T-helper 9 cell (primary cell): Measurements from ENCODE around the gene DNMT3L.
"Not testable (repeated sequence)": the region's sequence is repeated elsewhere in the genome, so short reads cannot be mapped to it uniquely, and the experiment has no call there.

Experiments used
- DNase-seq: peaks from one replicate; pipeline ENCODE4 v3.0.0-alpha.2; 2020
- total RNA-seq, 2 donors: gene quantifications; one replicate each; lab custom pipeline; 2026; lab: John Stamatoyannopoulos, UW

The DNMT3L gene
- total RNA-seq: 0 reads per million in 2 donors

DNA sequence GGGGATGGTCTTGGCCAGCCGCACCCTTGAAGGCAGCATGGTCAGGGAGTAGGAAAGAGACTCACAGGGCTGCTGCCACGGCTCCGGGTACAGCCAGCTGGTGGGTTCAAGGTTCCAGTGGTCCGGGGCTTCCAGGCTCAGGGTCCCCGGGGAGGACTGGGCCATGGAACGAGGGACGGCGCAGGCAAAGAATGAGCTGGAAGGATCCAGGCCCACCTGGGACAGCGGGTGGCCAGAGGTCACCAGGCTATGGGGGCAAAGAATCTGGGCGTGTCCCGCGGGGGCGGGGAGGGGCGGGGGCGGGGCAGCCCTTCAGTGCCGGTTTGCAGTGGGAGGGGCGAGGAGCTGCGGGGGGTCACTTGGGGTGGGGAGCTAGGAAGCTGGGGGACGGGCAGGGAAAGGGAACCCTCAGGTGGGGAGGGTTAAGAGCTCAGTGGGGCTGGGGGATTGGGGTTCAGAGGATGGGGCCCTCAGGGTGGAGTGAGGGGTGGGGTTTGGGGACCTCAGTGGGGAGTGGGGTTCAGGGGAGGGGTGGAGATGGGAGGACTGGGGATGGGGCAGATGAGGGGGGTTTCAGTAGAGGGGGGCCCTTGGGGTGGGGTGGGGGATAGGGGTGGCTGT is at the start of gene DNMT3L:
DNMT3L (minus strand) TSS at position 223 of the 621 bp plus-strand sequence. CDS start 638 bp downstream, outside the sequence.
- DNase-seq: no peak

DNA sequence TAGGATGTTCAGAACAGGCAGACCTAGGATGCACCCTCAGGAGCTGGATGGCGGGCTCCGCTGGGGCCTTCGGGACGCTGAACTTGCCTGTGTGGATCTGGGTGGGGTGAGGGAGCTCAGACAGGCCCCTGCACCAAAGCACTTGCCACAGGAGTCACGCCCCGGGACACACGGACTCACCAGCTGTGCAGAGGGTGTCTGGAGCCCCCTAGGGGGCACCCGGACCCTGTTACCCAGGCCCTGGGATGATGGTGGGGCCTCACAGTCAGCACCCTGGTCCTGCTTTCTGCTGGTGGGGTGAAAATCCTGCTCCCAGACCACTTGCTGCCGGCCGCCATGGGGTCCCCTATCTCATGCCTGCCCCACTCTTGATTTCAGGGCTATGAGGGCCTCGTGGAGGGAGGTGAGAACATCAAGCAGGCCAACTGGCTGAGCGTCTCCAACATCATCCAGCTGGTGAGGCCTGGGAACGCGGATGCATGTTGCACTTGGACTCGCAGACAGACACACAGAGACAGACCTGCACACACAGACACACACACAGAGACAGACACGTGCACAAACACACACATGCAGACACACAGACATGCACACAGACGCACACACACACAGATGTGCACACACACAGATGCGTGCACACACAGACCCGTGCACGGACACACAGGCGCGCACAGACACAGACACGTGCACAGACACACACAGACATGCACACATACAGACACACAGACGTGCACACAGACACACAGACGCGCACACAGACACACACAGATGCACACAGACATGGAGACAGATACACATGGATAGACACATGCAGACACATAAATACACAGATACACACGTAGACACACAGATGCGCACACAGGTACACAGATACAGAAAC is 49.2 kb upstream of the DNMT3L start:
- DNase-seq: no peak

DNA sequence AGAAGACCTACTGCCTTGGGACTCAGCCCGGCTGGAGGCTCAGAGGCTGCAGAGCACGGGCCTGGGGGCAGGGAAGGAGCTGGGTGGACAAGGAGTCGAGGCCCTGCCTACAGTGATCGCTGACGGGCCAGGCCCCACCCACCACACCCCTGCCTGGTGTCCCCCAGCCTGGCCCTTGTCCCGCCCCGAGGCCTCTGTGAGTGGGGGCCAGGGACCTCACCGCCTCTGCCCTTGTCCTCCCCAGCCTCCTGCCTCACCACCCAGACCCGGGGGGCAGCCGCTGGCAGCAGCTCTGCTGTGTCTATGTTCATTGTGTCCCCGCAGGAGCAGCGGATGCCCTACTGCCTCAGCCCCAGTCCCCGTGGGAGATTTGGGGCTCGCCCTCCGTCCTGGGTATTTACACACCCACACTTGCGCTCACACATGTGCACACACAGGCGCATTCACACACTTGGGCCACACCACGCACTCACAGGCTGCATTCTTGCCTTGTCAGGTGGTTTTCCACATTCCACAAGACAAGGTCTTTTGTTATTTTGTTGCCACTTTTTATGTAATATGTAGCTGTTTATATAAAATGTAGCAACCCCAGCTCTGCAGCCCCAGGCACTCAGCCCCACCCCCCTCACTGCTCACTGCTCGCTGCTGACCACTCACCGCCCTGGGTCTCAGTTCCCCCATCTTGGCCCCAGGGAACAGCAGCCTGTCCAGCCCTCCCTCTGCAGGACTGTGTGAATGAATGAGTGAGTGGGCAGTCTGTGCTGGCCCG is 45.4 kb upstream of the DNMT3L start:
- DNase-seq: no peak

DNA sequence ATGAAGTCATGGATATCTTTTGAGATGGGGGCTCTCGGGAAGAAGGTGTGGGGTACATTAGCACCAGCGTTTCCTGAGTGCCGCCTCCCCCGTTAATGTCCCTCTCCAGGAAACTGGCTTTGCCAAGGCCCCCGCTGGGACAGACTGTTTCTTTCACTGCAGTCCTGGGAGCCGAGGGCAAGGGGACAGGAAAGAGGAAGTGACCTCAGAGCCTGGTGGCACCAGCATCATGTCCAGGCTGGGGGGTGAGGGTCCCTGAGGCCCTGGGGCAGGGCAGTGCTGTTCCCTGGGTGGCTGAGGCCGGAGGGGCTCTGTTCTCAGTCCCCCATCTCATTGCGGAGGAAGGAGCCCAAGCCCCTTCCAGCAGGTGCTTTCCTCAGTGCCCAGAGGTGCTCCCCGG is 44.0 kb upstream of the DNMT3L start:
- no peak for DNase-seq

DNA sequence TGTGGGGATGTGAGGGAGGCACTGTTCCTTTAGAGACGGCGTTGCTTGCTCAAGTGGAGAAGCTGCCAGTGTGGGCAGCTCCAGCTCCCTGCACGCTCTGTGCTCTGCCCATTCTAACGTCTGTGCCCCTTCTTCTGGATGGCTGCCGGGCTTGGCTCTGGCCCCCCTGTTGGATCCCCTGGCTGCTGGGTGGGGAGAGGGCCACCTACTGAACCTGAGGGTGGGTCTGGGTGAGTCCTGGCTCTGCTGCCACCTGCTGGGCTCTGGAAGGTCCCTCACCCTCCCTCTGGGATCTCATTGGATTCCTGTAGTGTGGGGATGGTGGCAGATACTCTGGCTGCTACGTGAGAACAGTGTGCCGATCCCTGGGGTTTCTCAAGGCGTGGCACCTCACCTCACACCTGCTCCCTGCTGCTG is 43.2 kb upstream of the DNMT3L start:
- peak; percentile 26 for DNase-seq

DNA sequence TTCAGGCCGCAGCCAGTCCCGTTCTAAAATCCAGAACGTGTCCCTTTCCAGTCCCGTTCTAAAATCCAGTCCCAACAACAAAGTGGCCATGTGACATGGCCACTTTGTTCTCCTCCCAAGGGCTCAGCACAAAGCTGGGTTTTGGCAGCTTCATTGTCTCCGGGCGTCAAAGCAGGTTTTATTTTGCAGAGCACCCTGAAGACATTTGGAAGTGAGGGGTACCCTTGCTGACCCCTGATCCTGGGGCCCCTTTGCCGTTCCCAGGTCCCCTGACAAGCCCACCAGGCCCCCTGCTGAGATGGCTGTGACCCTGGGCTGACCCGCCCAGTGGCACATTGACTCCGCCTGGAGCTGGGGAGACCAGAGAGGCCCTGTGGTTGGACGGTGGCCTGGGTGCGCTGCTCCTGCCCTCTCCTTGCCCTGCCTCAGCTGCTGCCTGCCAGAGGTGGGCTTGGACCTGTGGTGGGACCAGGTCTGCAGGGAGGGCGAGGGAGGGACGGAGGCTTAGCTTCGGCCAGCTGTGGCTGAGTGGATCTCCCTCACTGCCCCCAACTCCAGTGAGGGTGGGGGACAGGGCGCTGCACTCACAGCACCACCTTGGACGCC is 42.4 kb upstream of the DNMT3L start:
- DNase-seq: no peak

DNA sequence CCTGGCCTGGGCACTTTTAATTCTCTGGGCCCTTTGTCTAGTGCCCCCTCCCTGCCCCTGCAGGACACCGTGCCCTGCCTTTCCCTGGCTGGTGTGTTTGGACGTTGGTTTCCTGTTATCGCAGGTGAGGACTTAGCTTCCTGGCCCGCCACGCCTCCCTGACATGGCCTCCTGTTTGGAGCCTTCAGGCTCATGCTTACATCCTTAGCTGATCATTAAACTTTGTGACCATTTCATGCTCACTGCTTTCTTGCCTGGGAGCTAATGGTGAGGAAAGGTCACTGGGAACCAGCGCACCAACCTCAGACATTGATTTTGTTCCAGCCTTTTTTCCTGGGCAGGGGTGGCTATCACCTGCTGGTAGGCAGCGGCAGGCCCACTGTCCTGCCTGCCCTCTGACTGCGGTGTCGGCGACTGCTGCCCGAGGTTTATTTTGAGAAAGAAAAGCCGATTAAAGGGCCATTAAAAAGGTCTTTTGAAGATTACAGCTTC is 41.8 kb upstream of the DNMT3L start:
- DNase-seq: no peak

DNA sequence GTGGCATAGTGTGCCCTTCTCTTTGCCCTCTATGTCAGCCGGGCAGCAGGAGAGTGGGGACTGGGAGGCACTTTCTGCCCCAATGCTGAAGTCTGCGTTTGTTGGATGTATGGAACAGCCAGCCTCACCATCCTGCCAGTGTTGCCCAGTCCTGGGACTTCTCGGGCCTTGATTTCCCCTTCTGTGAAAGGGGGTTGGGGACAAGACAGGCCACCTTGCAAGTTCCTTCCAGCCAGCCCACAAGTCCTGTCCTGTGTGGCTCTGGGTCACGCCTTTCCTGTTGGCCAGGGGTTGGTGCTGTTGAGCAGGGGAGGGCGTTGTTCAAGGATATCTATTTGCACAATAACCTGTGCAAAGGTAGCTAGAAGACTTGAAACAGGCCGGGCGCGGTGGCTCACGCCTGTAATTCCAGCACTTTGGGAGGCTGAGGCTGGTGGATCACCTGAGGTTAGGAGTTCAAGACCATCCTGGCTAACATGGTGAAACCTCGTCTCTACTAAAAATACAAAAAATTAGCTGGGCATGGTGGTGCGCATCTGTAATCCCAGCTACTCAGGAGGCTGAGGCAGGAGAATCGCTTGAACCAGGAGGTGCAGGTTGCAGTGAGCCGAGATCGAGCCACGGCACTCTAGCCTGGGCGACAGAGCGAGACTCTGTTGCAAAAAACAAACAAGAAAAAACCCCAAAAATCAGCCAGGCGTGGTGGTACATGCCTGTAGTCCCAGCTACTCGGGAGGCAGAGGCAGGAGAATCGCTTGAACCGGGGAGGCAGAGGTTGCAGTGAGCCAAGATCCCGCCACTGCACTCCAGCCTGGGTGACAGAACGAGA is 41.1 kb upstream of the DNMT3L start:
- not testable (repeated sequence) for DNase-seq

DNA sequence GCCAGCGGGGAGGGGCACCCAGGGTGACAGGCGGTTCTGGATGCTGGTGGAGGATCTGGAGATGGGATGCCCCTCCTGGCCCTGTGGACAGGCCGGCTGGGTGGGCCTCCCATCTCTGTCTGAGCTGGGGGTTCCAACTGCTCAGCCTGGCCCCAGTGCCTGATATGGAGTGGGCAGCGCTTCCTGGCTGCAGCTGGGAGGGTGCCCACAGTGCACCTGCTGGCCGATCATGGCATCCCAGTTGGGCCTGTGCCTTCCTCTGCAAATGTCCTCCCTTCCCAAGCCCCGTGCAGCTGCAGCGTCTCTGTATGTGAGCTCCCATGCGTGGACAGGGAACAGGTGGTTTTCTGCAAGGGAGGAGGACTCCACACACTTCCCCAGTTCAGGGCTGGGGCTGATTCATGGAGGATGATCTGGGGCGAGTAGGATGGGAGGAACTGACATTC is 40.3 kb upstream of the DNMT3L start:
- DNase-seq: no peak

DNA sequence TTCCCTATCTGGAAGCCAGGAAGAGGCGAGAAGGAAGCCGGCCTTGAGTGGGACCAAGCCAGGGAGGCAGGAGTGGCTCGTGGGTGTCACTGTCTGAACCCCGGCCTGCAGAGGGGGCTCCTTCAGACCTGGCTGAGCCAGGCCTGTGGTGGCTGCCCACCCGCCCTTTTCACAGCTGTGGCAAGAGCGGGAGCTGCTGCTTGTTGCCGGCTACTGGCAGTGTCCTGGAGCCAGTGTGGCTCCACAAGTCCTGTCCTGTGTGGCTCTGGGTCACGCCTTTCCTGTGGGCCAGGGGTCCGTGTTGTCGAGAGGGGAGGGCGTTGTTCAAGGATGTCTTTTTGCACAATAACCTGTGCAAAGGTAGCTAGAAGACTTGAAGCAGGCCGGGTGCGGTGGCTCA is 39.4 kb upstream of the DNMT3L start:
- no peak for DNase-seq

DNA sequence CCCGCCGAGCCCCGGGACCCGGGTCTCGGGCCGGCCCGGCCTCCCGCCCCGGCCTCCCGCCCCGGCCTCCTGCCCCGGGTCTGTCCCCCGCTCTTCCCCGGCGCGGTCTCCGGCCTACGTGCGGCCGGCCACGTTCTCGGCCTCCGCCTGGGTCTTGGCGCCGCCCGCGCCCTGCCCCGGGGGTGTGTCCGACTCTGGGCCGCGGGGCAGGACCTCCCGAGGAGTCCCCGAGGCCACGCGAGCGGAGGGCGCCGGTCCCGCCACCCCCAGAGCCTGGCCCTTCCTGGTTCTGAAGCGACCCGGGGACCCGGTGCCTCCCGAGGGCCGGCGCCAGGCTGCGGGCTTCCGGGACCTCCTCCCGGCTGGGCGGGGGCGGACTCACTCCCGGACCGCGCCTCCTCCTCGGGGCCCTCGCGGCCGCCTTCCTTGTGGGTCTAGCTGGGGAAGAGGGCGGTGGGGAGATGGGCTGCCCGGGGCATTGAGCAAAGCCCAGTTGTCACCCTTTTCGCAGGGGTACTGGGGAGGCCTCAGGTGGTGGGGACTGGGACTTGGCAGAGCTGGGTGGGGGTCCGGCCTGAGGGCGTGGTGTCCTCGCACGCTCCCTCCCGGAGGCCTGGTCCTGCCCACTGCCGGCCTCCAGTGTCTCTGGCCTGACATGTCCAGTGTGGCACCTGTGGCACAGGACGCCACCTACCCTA is 38.7 kb upstream of the DNMT3L start:
- peak; percentile 49 for DNase-seq

DNA sequence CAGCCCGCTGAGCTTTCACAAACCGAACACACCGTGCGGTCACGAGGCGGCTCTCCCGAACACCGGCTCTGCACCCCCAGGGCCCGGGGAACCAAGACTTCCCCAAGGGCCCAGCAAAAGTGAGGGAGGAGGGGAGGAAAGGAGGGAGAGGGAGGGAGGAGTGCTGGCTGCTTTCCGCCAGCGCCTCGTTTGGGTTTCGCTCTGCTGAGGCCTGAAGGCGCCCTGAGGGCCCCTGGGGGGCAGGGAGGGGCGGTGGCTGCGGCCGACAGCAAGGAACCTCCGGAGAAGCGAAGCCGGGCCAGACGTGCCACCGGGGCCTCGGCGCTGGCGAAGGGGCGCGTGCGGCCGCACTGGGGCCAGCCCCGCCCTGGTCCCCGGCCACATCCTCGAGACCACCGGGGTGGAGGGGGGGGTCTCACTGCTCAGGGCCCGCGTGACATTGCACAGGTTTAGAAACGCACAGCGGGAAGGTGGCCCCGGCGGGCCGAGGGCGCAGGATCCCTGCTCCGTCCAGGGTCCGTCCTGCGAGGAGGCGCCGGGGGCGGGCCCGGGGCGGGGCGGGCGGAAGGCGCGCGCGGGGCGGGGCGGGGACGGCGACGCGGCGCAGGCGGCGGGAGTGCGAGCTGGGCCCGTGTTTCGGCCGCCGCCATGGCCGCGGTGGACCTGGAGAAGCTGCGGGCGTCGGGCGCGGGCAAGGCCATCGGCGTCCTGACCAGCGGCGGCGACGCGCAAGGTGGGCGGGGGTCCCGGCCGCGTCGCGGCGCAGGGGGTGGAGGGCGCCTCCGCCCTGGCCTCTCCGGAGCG is 38.0 kb upstream of the DNMT3L start, which contains the start of gene PFKL:
PFKL (plus strand) TSS at position 596 of the 804 bp plus-strand sequence; CDS start at position 649, 53 bp downstream.
- peak; percentile 51 for DNase-seq

DNA sequence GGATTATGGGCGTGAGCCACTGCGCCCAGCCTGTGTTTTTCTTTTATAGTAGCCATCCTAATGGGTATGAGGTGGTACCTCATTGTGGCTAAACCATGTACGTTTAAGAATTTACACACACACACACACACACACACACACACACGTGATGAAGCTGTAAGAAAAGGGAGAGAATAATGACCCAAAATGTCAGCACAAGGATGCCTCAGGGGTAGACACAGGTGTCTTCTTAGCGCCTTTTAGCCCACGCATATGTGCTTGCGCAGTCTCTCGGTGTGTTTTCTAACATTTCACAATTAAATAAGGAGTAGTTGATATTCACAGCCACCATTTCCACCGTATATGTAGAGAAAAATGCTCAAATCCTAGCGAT is 37.4 kb upstream of the DNMT3L start:
- DNase-seq: no peak

DNA sequence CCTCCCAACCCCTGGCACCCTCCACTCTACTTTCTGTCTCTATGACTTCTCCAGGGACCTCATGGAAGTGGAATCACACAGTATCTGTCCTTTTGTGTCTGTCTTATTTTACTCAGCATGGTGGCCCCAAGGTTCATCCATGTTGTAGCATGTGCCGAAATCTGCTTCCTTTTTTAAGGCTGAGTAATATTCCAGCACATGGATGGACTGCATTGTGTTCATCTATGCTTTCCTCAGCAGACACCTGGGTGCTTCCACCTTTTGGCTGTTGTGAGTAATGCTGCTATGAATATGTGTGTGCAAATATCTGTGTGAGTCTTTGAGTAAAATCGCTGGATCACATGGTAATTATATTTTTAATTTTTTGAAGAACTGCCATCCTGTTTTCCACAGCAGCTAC is 36.6 kb upstream of the DNMT3L start:
- DNase-seq: no peak

DNA sequence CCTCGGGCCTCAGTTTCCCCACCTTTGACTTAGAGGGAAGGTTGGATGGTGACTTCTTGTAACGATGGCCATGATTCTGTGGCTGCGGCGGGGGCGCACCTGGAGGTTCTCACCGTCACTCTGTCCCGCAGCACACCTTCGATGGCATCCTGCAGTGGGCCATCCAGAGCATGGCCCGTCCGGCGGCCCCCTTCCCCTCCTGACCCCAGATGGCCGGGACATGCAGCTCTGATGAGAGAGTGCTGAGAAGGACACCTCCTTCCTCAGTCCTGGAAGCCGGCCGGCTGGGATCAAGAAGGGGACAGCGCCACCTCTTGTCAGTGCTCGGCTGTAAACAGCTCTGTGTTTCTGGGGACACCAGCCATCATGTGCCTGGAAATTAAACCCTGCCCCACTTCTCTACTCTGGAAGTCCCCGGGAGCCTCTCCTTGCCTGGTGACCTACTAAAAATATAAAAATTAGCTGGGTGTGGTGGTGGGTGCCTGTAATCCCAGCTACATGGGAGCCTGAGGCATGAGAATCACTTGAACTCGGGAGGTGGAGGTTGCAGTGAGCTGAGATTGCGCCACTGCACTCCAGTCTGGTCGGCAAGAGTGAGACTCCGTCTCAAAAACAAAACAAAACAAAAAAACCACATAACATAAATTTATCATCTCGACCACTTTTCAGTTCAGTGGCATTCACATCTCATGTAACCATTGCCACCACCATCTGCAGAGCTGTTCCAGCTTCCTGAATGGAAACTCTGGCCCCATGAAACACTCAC is 36.0 kb upstream of the DNMT3L start:
- peak; percentile 64 for DNase-seq

DNA sequence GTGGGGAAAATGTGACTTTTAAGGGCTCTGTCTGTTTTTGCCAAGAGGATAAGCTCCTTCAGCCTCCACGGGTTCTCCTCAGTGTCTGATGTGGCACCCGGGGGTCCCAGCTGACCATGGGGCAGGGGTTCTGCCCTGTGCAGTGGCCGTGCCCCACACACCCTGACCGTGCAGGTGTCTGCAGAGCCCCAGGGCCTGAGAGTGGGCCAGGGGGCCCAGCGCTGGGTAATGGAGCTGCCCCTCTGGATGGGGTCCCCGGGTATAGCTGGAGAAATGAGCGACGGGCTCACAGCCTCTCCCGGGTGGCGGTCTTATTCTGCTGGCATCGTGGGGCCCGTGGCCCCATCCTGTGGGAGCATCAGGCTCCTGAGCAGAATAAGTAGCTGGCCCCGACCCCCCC is 35.2 kb upstream of the DNMT3L start:
- no peak for DNase-seq

DNA sequence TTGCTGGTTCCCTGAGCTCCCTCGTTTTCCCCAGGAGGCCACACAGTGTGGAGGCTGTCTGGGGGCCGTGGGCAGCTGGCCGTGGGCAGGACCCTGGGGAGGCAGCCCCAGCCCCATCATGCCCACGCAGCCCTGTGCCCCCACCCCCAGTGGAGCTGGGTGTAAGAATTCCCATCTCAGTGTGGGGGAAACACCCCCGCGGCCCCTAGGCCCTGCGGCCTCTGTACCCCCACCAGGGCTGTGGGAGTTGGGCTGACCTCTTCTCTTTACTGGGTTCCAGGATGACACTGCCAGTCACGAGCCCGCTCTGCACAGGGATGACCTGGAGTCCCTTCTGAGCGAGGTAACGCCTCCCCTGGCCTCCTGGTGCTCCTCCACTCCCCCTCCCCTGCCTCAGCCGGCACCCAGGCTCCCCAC is 34.4 kb upstream of the DNMT3L start:
- no peak for DNase-seq

DNA sequence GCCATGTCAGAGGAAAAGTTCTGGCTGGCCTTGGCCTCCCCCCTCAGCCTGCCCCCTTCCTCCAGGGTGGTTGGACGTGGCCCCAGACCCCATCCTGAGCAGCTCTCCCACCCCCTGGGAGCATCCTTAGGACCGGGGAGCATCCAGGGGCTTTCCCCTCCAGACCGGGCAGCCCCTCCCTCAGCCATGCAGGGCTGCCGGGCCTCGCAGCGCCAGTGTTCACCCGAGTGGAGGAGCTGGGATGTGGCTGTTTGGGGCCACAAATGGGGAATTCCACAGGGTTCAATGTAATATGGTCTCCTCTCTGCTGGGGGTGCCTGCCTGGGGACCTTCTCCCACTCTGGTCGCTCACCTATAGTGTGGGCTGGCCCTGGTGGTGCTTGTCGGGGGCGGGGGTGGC is 33.9 kb upstream of the DNMT3L start:
- no peak for DNase-seq

DNA sequence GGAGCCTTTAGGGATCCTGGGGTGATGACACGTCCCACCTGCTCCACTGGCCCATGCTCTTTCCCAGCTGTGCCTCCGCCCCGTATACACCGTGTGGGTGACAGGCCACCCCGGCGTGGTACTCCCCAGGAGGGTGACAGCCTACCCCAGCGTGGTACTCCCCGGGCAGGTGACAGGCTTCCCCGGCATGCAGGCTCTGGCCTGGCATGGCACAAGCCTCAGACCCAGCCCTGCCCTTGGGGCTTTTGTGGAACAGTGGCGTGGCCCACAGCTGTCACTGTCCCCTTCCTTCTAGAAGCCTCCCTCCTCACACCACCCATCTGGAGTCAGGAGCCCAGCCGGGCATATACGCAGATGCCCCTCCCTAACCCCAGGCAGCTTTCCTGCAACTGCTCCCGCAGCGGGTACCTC is 33.5 kb upstream of the DNMT3L start:
- no peak for DNase-seq
